CD14-positive monocyte (primary cell): ENCODE measurements around the gene AVL9. TPM values are rescaled to one million over a fixed set of nuclear protein-coding genes. Genes with fewer than 3 reads are reported as not detected.

Source experiments
- DNase-seq, 3 donors: peaks; one replicate each; pipeline ENCODE4 v3.0.0-alpha.2; 2011 to 2022
- H2AFZ ChIP-seq: 2 replicates; pipeline ENCODE4 v1.6.0; 2012; ENCODE audit warnings: mild to moderate bottlenecking, low read depth, low read length, inconsistent platforms; ENCODE audit not compliant: insufficient read depth, poor library complexity, severe bottlenecking
- H3K27ac ChIP-seq, 2 donors: 1 replicate in 1 of 2; 2 replicates in 1 of 2; pipeline ENCODE4 v1.5.1; 2012 to 2013; ENCODE audit warnings: low read length in 2 of 2, control low read depth in 1 of 2, inconsistent platforms in 1 of 2, low read depth in 1 of 2, mild to moderate bottlenecking in 1 of 2
- H3K27me3 ChIP-seq, 2 donors: one replicate each; pipeline versions ENCODE4 v1.6.0 to v1.6.1; 2011 to 2013; ENCODE audit warnings: low read length in 2 of 2; ENCODE audit not compliant: control insufficient read depth in 2 of 2, insufficient read depth in 2 of 2
- H3K36me3 ChIP-seq, 2 donors: replicated peaks in 1 of 2; 1 replicate in 1 of 2; 2 replicates in 1 of 2; pipeline versions ENCODE4 v1.5.1 to v1.6.1; 2012 to 2013; ENCODE audit warnings: low read length in 2 of 2, control low read depth in 1 of 2, inconsistent platforms in 1 of 2, mild to moderate bottlenecking in 1 of 2; ENCODE audit not compliant: insufficient read depth in 2 of 2, control insufficient read depth in 1 of 2
- H3K4me1 ChIP-seq, 2 donors: 1 replicate in 1 of 2; 2 replicates in 1 of 2; pipeline versions ENCODE4 v1.5.1 to v1.6.1; 2012 to 2013; ENCODE audit warnings: low read length in 2 of 2, control low read depth in 1 of 2, inconsistent platforms in 1 of 2, mild to moderate bottlenecking in 1 of 2, moderate library complexity in 1 of 2; ENCODE audit not compliant: insufficient read depth in 2 of 2, control insufficient read depth in 1 of 2
- H3K4me2 ChIP-seq: replicated peaks from 2 replicates; pipeline ENCODE3; 2012; ENCODE audit warnings: low read length, moderate library complexity, mild to moderate bottlenecking; ENCODE audit not compliant: poor library complexity, severe bottlenecking; ENCODE audit errors: extremely low read depth
- H3K4me3 ChIP-seq, 3 experiments: fragments of 200-600 bp in 1 of 3; sonication (generic) in 1 of 3; replicated peaks in 1 of 3; 1 replicate in 2 of 3; 2 replicates in 1 of 3; pipeline ENCODE4 v1.5.1; 2011 to 2013; ENCODE audit warnings: low read length in 3 of 3, mild to moderate bottlenecking in 3 of 3, control low read depth in 2 of 3, low read depth in 2 of 3, inconsistent platforms in 1 of 3, moderate library complexity in 1 of 3
- H3K79me2 ChIP-seq: 2 replicates; pipeline ENCODE4 v1.6.0; 2012; ENCODE audit warnings: mild to moderate bottlenecking, control low read depth, inconsistent platforms, low read length, moderate library complexity; ENCODE audit not compliant: insufficient read depth
- H3K9ac ChIP-seq: 2 replicates; pipeline ENCODE4 v1.6.0; 2017; ENCODE audit warnings: low read length, mild to moderate bottlenecking; ENCODE audit not compliant: insufficient read depth, poor library complexity, severe bottlenecking
- H3K9me3 ChIP-seq, 2 donors: replicated peaks in 1 of 2; 1 replicate in 1 of 2; 2 replicates in 1 of 2; pipeline versions ENCODE4 v1.5.1 to v1.6.1; 2012 to 2013; ENCODE audit warnings: low read length in 2 of 2, control low read depth in 1 of 2; ENCODE audit not compliant: control insufficient read depth in 1 of 2, insufficient read depth in 1 of 2
- H4K20me1 ChIP-seq: 2 replicates; pipeline ENCODE4 v1.6.0; 2012; ENCODE audit warnings: mild to moderate bottlenecking, low read length, control low read depth, moderate library complexity; ENCODE audit not compliant: insufficient read depth
- H3K27ac Mint-ChIP-seq, 7 donors: one replicate each; pipeline ENCODE4 v1.8.0; 2020; ENCODE audit warnings: mild to moderate bottlenecking in 7 of 7, mixed read lengths in 7 of 7, moderate library complexity in 6 of 7, inconsistent platforms in 2 of 7
- H3K27me3 Mint-ChIP-seq, 3 donors: one replicate each; pipeline ENCODE4 v1.8.0; 2021 to 2022; ENCODE audit warnings: low read depth in 3 of 3, mild to moderate bottlenecking in 3 of 3, mixed read lengths in 3 of 3, moderate library complexity in 3 of 3, inconsistent platforms in 1 of 3
- H3K36me3 Mint-ChIP-seq, 2 donors: one replicate each; pipeline ENCODE4 v1.8.0; 2020; ENCODE audit warnings: mixed read lengths in 2 of 2, inconsistent platforms in 1 of 2, mild to moderate bottlenecking in 1 of 2
- H3K4me1 Mint-ChIP-seq: one replicate; pipeline ENCODE4 v1.8.0; 2020; ENCODE audit warnings: mild to moderate bottlenecking, mixed read lengths
- H3K4me3 Mint-ChIP-seq, 2 donors: one replicate each; pipeline ENCODE4 v1.8.0; 2020; ENCODE audit warnings: mild to moderate bottlenecking in 2 of 2, mixed read lengths in 2 of 2, moderate library complexity in 1 of 2
- H3K9me3 Mint-ChIP-seq, 7 donors: one replicate each; pipeline ENCODE4 v1.8.0; 2020 to 2022; ENCODE audit warnings: mixed read lengths in 7 of 7, mild to moderate bottlenecking in 6 of 7, moderate library complexity in 6 of 7, inconsistent platforms in 2 of 7
- CTCF ChIP-seq: fragments of 200-600 bp; IDR thresholded peaks from one replicate; pipeline ENCODE4 v1.8.0; 2022; ENCODE audit warnings: antibody characterized with exemption, mild to moderate bottlenecking
- WGBS: methylation state at CpG from one replicate; pipeline ENCODE4 v1.1.5; 2013; ENCODE audit warnings: missing lambda C conversion rate; ENCODE audit not compliant: insufficient coverage; 5-methylcytosine and 5-hydroxymethylcytosine counted together
- intact Hi-C, 2 donors: fragments of 100-400 bp; cut with micrococcal nuclease; formaldehyde crosslinking; loops; one replicate each; pipeline versions ENCODE4 v1.15.0 to v1.15.1; 2023
- polyA plus RNA-seq, 3 donors: library from polyadenylated mRNA; depleted of rRNA in 1 of 3; unstranded in 2 of 3; stranded (reverse) in 1 of 3; fragments of 300-500 nt in 2 of 3; fragments of >200 nt in 1 of 3; fragmentation: Illumina TruSeq in 2 of 3; gene quantifications; 1 replicate in 2 of 3; 2 replicates in 1 of 3; pipeline ENCODE4 v1.2.3, GENCODE V29; 2012 to 2021

AVL9 gene
- polyA plus RNA-seq, 3 donors = 16.3 to 17.1 (median 16.8) TPM

- Histone ChIP-seq H2AFZ (no peak overlapping the region), H3K27me3 (no peaks in the 10 kb centered on the region), H3K36me3 (no peaks in the 10 kb centered on the region), H4K20me1 (no peaks in the 10 kb centered on the region), H3K79me2 (no peaks in the 10 kb centered on the region), H3K4me1 (no peaks in the 10 kb centered on the region), H3K9ac (no peak overlapping the region), H3K4me2 (no peak overlapping the region), H3K27ac (no peak overlapping the region), H3K9me3 (no peaks in the 10 kb centered on the region), H3K4me3 (no peak overlapping the region)
- intact Hi-C loops = loop anchor here (10.0 kb wide), 1 partner anchor 732 kb away; no protein-coding TSS in a partner anchor
- DNase-seq = no peak
- H3K4me1 Mint-ChIP-seq = no peaks in the 10 kb centered on the region
- H3K9me3 Mint-ChIP-seq = peaks cover 0 to 1% (median 0%) of the 10 kb centered on the region in 7 donors
- H3K4me3 Mint-ChIP-seq = no peak overlapping the region
- no peak for TF ChIP-seq CTCF
- WGBS = no CpG with 5 or more reads among the region's 3 CpGs
- no peak overlapping the region for H3K27ac Mint-ChIP-seq
- H3K27me3 Mint-ChIP-seq = peaks cover 3 to 4% (median 4%) of the 10 kb centered on the region in 3 donors
- H3K36me3 Mint-ChIP-seq = no peaks in the 10 kb centered on the region
Observed at GRCh38 chr7:32476816-32477648, 18.3 kb upstream of the AVL9 start.

- Mint-ChIP-seq H3K27ac (no peak overlapping the region), H3K36me3 (no peaks in the 10 kb centered on the region), H3K27me3 (peaks cover 3 to 4% (median 4%) of the 10 kb centered on the region in 3 donors), H3K9me3 (peaks cover 0 to 1% (median 0%) of the 10 kb centered on the region in 7 donors), H3K4me3 (no peak overlapping the region), H3K4me1 (no peaks in the 10 kb centered on the region)
- intact Hi-C loops = loop anchor here (10.0 kb wide), 1 partner anchor 733 kb away; no protein-coding TSS in a partner anchor
- Histone ChIP-seq H3K9me3 (no peaks in the 10 kb centered on the region), H3K27ac (no peak overlapping the region), H3K4me1 (no peaks in the 10 kb centered on the region), H4K20me1 (no peaks in the 10 kb centered on the region), H3K4me3 (no peak overlapping the region), H3K4me2 (no peak overlapping the region), H3K36me3 (no peaks in the 10 kb centered on the region), H3K27me3 (no peaks in the 10 kb centered on the region), H3K79me2 (no peaks in the 10 kb centered on the region), H3K9ac (no peak overlapping the region), H2AFZ (no peak overlapping the region)
- 100% methylated on average over 1 of the region's 1 CpG for whole genome bisulfite sequencing
- no peak for DNase-seq
- TF ChIP-seq CTCF = no peak
Observed at GRCh38 chr7:32477649-32477980, 17.7 kb upstream of the AVL9 start.
